ENCODE measurements around the gene LYZL1.
"Not testable (repeated sequence)": the region's sequence is repeated elsewhere in the genome, so short reads cannot be mapped to it uniquely, and the experiment has no call there.

Gene LYZL1

DNA sequence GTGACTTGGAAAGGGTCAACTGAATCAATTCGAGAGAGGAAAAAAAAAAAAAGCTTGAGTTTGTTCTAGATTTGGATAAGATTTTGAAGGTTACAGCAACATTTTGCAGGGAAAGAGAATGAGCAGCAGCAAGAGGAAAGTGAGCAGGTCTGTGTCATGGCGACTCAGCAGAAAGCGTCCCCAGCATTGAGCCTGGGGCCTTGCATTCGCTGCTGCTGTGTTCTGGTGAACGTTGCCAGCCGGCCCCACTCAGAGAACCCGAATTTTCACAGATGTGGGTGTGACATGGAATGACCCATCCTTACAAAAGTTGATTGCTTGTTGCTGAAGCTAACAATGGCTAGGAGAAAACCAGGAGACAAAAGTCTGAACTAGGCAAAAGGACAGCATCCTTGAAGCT is 21.6 kb downstream of the LYZL1 start:
- DNase-seq = not testable (repeated sequence)

DNA sequence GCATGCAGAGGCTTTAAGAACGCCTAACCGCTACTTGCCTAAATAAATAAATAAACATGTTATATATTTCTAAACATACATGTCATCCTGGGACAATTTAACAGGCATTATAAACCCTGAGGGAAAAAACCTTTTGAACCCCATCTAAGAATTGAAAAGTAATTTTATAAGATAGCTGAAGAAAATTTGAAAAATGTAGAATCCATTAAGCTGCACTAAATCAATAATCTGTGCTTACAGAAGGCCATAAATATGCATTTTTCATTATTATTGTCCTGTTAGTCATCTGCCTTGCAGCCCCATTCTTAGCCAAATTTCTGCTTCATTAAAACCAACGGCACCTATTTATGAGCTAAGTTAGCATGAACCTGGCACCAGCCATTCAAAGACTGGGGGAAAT is 24.2 kb downstream of the LYZL1 start:
- DNase-seq = no peak

DNA sequence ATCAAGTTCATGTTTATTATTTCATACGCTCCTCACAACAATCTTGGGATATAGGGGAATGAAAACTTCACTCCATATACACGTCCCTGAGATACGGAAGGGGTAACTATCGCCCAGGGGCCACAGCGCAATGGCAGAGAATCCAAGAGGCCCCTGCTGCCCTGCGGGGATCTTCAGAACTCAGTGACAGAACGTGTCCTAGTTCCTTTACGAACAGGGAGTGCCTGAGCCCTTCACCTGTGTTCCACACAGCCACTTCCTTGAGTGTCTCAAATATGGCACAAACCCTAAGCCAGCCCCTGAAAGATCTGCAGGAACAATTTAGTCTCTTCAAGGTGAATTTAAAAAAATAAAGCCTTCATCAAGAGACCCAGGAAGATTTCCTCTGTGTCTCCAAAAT is 25.9 kb downstream of the LYZL1 start:
- no peak for DNase-seq

- DNase-seq = no peak
These were observed 26.9 kb downstream of the LYZL1 start for GRCh38 chr10:29315814-29316213.

DNA sequence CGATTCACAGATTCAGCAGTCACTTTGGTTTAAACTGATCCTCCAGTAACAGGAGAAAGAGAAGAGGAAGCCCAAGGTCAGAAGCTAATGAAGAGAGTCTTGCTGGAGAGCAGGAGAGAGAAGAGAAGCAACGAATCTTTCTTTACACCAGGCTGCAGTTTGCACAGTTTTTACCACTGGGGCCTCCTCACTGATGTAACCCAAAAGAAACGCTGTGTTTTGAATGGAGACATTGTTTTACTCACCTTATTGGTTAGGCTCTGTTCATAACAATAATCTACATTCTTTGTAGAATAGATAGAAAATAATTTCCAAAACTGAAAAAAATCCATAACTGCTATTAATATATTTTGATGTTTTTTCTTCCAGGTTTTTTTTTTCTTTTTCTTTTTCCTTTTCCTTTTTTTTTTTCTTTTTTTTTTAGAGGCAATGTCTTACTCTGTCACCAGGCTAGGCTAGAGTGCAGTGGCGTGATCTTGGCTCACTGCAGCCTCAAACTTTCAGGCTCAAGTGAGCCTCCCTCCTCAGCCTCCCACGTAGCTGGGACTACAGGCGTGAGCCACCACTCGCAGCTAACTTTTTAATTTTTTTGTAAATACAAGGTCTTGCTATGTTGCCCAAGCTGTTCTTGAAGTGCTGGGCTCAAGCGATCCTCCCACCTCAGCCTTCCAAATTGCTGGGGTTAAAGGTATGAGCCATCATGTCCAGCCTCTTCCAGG is 27.6 kb downstream of the LYZL1 start:
- no peak for DNase-seq

DNA sequence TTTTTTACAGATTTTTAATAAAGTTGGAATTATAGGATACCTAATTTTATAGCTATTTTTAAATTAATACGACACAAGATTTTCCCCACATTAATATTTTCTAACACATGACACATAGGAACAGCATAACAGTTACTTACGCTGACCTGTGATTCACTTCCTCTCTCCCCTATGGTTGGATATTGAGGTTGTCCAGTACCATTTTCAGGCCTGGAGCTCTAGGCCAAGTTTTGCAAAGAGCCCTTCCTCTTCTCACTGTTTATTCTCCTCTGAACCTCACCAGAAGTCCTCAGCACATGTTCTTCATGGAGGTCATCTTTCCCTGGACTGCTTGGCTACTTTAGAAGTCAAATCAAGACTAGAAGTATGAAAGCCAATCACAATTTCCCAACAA is 28.2 kb downstream of the LYZL1 start:
- DNase-seq = no peak

- DNase-seq = no peak
These were observed 28.7 kb downstream of the LYZL1 start for GRCh38 chr10:29317423-29318021.

- not testable (repeated sequence) for DNase-seq
These were observed 29.5 kb downstream of the LYZL1 start for GRCh38 chr10:29318141-29319071.

DNA sequence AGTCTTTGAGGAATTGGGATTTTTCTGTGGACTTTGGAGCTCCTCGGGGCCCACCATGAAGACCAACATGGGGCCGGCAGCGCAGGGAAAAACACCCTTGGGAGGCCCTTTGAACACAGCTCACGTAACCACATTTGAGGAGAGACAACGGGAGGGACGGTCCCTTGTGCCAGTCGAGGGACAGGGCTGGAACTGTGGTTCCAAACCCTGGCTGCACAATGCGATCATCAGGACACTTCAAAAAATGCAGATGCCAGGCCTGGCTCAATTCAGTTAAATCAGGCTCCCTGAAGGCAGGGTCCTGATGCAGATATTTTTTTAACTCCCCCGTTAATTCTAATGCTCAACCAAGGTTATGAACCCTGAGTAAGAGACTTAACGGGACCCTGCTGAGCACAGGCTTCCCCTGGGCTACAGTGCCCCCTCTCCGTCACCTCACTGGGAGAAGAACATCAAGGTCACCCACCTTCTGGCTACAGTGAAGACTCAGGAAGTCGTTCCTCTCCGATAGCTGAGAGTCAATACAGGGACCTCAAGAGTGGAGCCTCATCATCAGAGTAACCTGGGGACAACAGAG is 30.4 kb downstream of the LYZL1 start:
- DNase-seq = no peak

DNA sequence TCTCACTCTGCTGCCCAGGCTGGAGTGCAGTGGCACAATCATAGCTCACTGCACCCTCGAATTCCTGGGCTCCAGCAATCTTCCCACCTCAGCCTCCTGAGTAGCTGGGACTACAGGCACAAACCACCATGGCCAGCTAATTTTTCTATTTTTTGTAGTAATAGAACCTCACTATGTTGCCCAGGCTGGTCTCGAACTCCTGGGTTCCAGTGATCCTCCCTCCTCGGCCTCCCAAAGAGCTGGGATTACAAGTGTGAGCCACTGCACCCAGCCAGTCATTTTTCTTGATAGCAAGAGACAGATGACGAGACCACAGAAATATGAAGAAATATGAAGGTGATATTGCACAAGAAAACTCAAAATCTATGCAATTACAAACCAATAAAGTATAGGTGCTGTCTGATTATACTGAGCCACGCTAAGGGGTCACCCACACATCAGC is 31.8 kb downstream of the LYZL1 start:
- DNase-seq = not testable (repeated sequence)

GRCh38 chr10:29321656-29322055 is 32.8 kb downstream of the LYZL1 start:
- DNase-seq = no peak

GRCh38 chr10:29322918-29323317 is 34.0 kb downstream of the LYZL1 start:
- DNase-seq = no peak

DNA sequence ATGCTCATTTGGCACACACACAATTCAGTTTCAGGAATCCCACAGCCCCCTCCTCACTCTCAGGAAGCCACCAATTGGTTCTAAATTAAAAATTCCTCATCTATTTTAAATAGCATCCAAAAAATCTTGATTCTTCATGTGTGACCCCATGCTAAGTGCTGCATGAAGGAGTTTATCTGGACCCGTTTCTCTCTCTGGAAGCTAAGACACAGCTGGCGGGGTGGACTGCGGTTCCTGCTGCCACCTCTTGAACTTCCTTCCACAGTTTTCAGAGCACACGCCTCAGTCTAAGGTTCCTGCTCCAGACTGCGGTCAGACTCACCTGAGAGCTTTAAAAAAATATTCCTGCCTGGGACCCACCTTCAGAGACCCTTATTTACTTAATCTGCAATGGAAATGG is 34.5 kb downstream of the LYZL1 start:
- no peak for DNase-seq

DNA sequence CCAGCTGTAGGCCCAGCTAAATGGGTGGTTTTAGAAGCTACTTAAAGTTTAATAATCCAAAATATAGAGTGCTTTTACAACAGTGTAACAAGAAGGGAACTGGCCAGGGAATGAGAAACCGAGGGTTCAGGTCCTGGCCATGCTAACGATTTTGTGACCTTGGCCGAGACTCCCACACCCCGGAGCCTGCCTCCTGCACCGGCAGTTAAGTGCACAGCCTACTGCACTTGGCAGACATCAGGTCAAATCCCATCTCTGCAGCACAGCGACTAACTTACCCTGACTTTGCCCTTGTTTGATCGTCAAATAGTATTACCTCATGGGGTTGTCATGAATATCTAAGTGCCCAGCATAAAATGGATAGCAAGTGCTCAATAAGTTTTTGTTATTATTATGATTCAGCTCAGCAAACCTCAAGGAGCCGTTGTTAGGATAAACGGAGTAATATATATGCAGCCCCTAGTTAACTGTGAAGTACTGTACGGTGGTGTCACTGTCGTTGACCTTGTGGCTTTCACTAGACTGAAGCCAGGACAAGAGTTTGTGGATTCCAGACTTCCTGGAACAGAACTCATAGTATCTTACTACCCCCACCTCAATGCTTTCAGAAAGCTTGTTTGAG is 35.5 kb downstream of the LYZL1 start:
- DNase-seq = no peak

GRCh38 chr10:29326299-29326698 is 37.4 kb downstream of the LYZL1 start:
- no peak for DNase-seq

- no peak for DNase-seq
These were observed 38.2 kb downstream of the LYZL1 start for GRCh38 chr10:29326886-29327745.

DNA sequence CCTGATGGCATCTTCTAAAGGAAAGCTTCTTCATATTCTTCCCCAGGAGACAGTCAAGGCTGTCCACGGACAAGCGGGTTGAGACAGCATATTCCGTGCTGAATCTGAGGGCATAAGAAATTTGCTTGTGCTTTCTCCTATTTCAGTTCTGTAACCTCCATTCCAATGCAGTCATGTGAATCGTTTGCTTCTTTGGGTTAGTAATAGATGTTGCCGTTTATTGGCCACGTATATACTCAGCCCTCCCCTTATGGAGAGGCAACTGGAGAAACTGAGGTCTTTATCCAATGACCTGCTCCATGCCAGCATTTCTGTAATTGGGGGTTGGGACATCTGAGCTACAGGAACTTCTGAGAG is 38.9 kb downstream of the LYZL1 start:
- no peak for DNase-seq

GRCh38 chr10:29328983-29329382 is 40.1 kb downstream of the LYZL1 start:
- no peak for DNase-seq

- DNase-seq = no peak
These were observed 40.5 kb downstream of the LYZL1 start for GRCh38 chr10:29329420-29329819.

- no peak for DNase-seq
These were observed 43.3 kb downstream of the LYZL1 start for GRCh38 chr10:29332061-29332760.

GRCh38 chr10:29332761-29333148 is 43.9 kb downstream of the LYZL1 start:
- no peak for DNase-seq

Measured in activated CD4-positive, alpha-beta T cell treated with anti-CD3 and anti-CD28 coated beads, Interleukin-2, amount 50 U/mL, for 1 hour (primary cell).